Measurements from ENCODE around the gene ICOSLG. TPM values are rescaled to one million over a fixed set of nuclear protein-coding genes. Genes with fewer than 3 reads are reported as not detected.

The ICOSLG gene
- polyA plus RNA-seq, 1 donor (not counting 4 experiments of a cell fraction or from before 2014, with no cell fraction given): 1.8 TPM

GRCh38 chr21:44261675-44262295, 21.0 kb upstream of the ICOSLG start, which contains the start of gene DNMT3L:
TSS of gene DNMT3L (minus strand) at chr21:44261897. CDS start at chr21:44261259, 638 bp downstream.
- Histone ChIP-seq H3K27ac (ENCODE audit: control insufficient read depth, insufficient read depth, low read length) (no peak within 1 kb of the TSS), H2AFZ (ENCODE audit: control insufficient read depth, low read length) (no peak within 1 kb of the TSS), H3K27me3 (ENCODE audit: control insufficient read depth, extremely low read depth, insufficient read depth, low read length) (peaks cover 27% of the 10 kb centered on the region), H4K20me1 (ENCODE audit: control insufficient read depth, extremely low read depth, insufficient read depth, low read length) (no peaks in the 10 kb centered on the region), H3K9me3 (ENCODE audit: control insufficient read depth, low read depth, low read length) (no peaks in the 10 kb centered on the region), H3K9ac (ENCODE audit: control insufficient read depth, extremely low read depth, insufficient read depth, low read length) (no peak within 1 kb of the TSS), H3K9me1 (ENCODE audit: control insufficient read depth, extremely low read depth, insufficient read depth, low read length) (no peaks in the 10 kb centered on the region), H3K4me3 (ENCODE audit: control insufficient read depth in 2 of 3, extremely low read depth in 1 of 3, insufficient read depth in 2 of 3, low read depth in 1 of 3, low read length in 3 of 3) (no peak within 1 kb of the TSS), H3K4me2 (ENCODE audit: control insufficient read depth, extremely low read depth, insufficient read depth, low read depth, low read length) (no peak within 1 kb of the TSS), H3K36me3 (ENCODE audit: control insufficient read depth in 2 of 2, extremely low read depth in 1 of 2, insufficient read depth in 2 of 2, low read length in 2 of 2) (no peaks in the 10 kb centered on the region), H3K79me2 (ENCODE audit: control insufficient read depth, insufficient read depth, low read length) (no peaks in the 10 kb centered on the region), H3K4me1 (ENCODE audit: control insufficient read depth, extremely low read depth, insufficient read depth, low read length) (no peaks in the 10 kb centered on the region)
- dilution Hi-C loops (cut with MboI; ENCODE audit: extremely low pct_ligation_motif_present, low sequenced_read_pairs): no loop called here
- no peak for DNase-seq (ENCODE audit: low read depth, low spot score)
- TF ChIP-seq, protein P1, sequence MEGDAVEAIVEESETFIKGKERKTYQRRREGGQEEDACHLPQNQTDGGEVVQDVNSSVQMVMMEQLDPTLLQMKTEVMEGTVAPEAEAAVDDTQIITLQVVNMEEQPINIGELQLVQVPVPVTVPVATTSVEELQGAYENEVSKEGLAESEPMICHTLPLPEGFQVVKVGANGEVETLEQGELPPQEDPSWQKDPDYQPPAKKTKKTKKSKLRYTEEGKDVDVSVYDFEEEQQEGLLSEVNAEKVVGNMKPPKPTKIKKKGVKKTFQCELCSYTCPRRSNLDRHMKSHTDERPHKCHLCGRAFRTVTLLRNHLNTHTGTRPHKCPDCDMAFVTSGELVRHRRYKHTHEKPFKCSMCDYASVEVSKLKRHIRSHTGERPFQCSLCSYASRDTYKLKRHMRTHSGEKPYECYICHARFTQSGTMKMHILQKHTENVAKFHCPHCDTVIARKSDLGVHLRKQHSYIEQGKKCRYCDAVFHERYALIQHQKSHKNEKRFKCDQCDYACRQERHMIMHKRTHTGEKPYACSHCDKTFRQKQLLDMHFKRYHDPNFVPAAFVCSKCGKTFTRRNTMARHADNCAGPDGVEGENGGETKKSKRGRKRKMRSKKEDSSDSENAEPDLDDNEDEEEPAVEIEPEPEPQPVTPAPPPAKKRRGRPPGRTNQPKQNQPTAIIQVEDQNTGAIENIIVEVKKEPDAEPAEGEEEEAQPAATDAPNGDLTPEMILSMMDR (optimal IDR thresholded peaks at IDR 0.05 in 1 of 3, IDR thresholded peaks at IDR 0.05 in 1 of 3, conservative IDR thresholded peaks at IDR 0.05 in 1 of 3; ENCODE audit: extremely low read depth in 1 of 3, insufficient read depth in 2 of 3, low read length in 3 of 3): no peak
- TF ChIP-seq EZH2 (IDR thresholded peaks at IDR 0.05; ENCODE audit: low read length): no peak
- FAIRE-seq: no peak

- no peak for FAIRE-seq
Measured at GRCh38 chr21:44260791-44261631, 20.3 kb upstream of the ICOSLG start.

More at GRCh38 chr21:44260791-44261631, 20.3 kb upstream of the ICOSLG start:
- no peak for DNase-seq (ENCODE audit: low read depth, low spot score)
- Histone ChIP-seq H3K27ac (ENCODE audit: control insufficient read depth, insufficient read depth, low read length) (no peak overlapping the region), H3K9me1 (ENCODE audit: control insufficient read depth, extremely low read depth, insufficient read depth, low read length) (no peaks in the 10 kb centered on the region), H3K79me2 (ENCODE audit: control insufficient read depth, insufficient read depth, low read length) (no peaks in the 10 kb centered on the region), H3K36me3 (ENCODE audit: control insufficient read depth in 2 of 2, extremely low read depth in 1 of 2, insufficient read depth in 2 of 2, low read length in 2 of 2) (no peaks in the 10 kb centered on the region), H3K4me3 (ENCODE audit: control insufficient read depth in 2 of 3, extremely low read depth in 1 of 3, insufficient read depth in 2 of 3, low read depth in 1 of 3, low read length in 3 of 3) (no peak overlapping the region), H3K27me3 (ENCODE audit: control insufficient read depth, extremely low read depth, insufficient read depth, low read length) (peaks cover 26% of the 10 kb centered on the region), H2AFZ (ENCODE audit: control insufficient read depth, low read length) (no peak overlapping the region), H3K9ac (ENCODE audit: control insufficient read depth, extremely low read depth, insufficient read depth, low read length) (no peak overlapping the region), H3K9me3 (ENCODE audit: control insufficient read depth, low read depth, low read length) (no peaks in the 10 kb centered on the region), H3K4me1 (ENCODE audit: control insufficient read depth, extremely low read depth, insufficient read depth, low read length) (no peaks in the 10 kb centered on the region), H3K4me2 (ENCODE audit: control insufficient read depth, extremely low read depth, insufficient read depth, low read depth, low read length) (no peak overlapping the region), H4K20me1 (ENCODE audit: control insufficient read depth, extremely low read depth, insufficient read depth, low read length) (no peaks in the 10 kb centered on the region)
- TF ChIP-seq EZH2 (IDR thresholded peaks at IDR 0.05; ENCODE audit: low read length): no peak
- TF ChIP-seq, protein P1 (optimal IDR thresholded peaks at IDR 0.05 in 1 of 3, IDR thresholded peaks at IDR 0.05 in 1 of 3, conservative IDR thresholded peaks at IDR 0.05 in 1 of 3; ENCODE audit: extremely low read depth in 1 of 3, insufficient read depth in 2 of 3, low read length in 3 of 3): no peak
- dilution Hi-C loops (cut with MboI; ENCODE audit: extremely low pct_ligation_motif_present, low sequenced_read_pairs): no loop called here

Data from keratinocyte (primary cell).